T-helper 1 cell treated with Interleukin-12 subunit alpha and Interleukin-12 subunit beta and Interleukin-4 antibody, amounts not matched to agents 30 μg/mL and 1 μg/mL, for 36 hours (primary cell): ENCODE data around the gene KCNQ2.

Experiments
- H3K27ac Mint-ChIP-seq: one replicate; pipeline ENCODE4 v1.8.0; 2021; ENCODE audit warnings: mild to moderate bottlenecking, mixed read lengths
- H3K27me3 Mint-ChIP-seq: one replicate; pipeline ENCODE4 v1.8.0; 2021; ENCODE audit warnings: low read depth, mixed read lengths
- H3K36me3 Mint-ChIP-seq: one replicate; pipeline ENCODE4 v1.8.0; 2021; ENCODE audit warnings: low read depth, mixed read lengths
- H3K4me1 Mint-ChIP-seq: one replicate; pipeline ENCODE4 v1.8.0; 2021; ENCODE audit warnings: low read depth, mixed read lengths
- H3K4me3 Mint-ChIP-seq: one replicate; pipeline ENCODE4 v1.8.0; 2021; ENCODE audit warnings: mild to moderate bottlenecking, moderate library complexity, mixed read lengths
- H3K9me3 Mint-ChIP-seq: one replicate; pipeline ENCODE4 v1.8.0; 2021; ENCODE audit warnings: mixed read lengths

Gene KCNQ2

GRCh38 chr20:63367446-63368055 is 104.9 kb downstream of the KCNQ2 start:
- Mint-ChIP-seq H3K4me3 (no peak overlapping the region), H3K9me3 (no peaks in the 10 kb centered on the region)

GRCh38 chr20:63366390-63367365 is 105.8 kb downstream of the KCNQ2 start:
- Mint-ChIP-seq H3K4me1 (no peaks in the 10 kb centered on the region), H3K27ac (no peak overlapping the region), H3K9me3 (no peaks in the 10 kb centered on the region), H3K4me3 (no peak overlapping the region), H3K27me3 (peaks cover 9% of the 10 kb centered on the region), H3K36me3 (no peaks in the 10 kb centered on the region)

More at GRCh38 chr20:63367446-63368055, 104.9 kb downstream of the KCNQ2 start:
- H3K27me3 Mint-ChIP-seq: peaks cover 5% of the 10 kb centered on the region
- H3K27ac Mint-ChIP-seq: no peak overlapping the region
- H3K4me1 Mint-ChIP-seq: no peaks in the 10 kb centered on the region
- H3K36me3 Mint-ChIP-seq: no peaks in the 10 kb centered on the region

- Mint-ChIP-seq H3K27ac (no peak overlapping the region), H3K36me3 (no peaks in the 10 kb centered on the region), H3K9me3 (no peaks in the 10 kb centered on the region), H3K4me1 (no peaks in the 10 kb centered on the region), H3K4me3 (no peak overlapping the region), H3K27me3 (peaks cover 9% of the 10 kb centered on the region)
Measured at GRCh38 chr20:63365601-63366389, 106.7 kb downstream of the KCNQ2 start.

GRCh38 chr20:63364801-63365585 is 107.5 kb downstream of the KCNQ2 start:
- H3K36me3 Mint-ChIP-seq: no peaks in the 10 kb centered on the region
- no peaks in the 10 kb centered on the region for H3K9me3 Mint-ChIP-seq
- H3K4me1 Mint-ChIP-seq: no peaks in the 10 kb centered on the region
- no peak overlapping the region for H3K4me3 Mint-ChIP-seq
- H3K27me3 Mint-ChIP-seq: peaks cover 9% of the 10 kb centered on the region
- no peak overlapping the region for H3K27ac Mint-ChIP-seq

GRCh38 chr20:63363981-63364561 is 108.4 kb downstream of the KCNQ2 start:
- Mint-ChIP-seq H3K27me3 (peaks cover 9% of the 10 kb centered on the region), H3K4me1 (no peaks in the 10 kb centered on the region), H3K9me3 (no peaks in the 10 kb centered on the region), H3K36me3 (no peaks in the 10 kb centered on the region), H3K4me3 (no peak overlapping the region), H3K27ac (no peak overlapping the region)

- Mint-ChIP-seq H3K36me3 (no peaks in the 10 kb centered on the region), H3K27me3 (peaks cover 9% of the 10 kb centered on the region), H3K27ac (no peak overlapping the region), H3K4me3 (no peak overlapping the region), H3K9me3 (no peaks in the 10 kb centered on the region), H3K4me1 (no peaks in the 10 kb centered on the region)
Measured at GRCh38 chr20:63363013-63363957, 109.2 kb downstream of the KCNQ2 start.

- H3K27ac Mint-ChIP-seq: no peak overlapping the region
- H3K9me3 Mint-ChIP-seq: no peaks in the 10 kb centered on the region
- no peak overlapping the region for H3K4me3 Mint-ChIP-seq
- no peaks in the 10 kb centered on the region for H3K36me3 Mint-ChIP-seq
- peaks cover 9% of the 10 kb centered on the region for H3K27me3 Mint-ChIP-seq
- no peaks in the 10 kb centered on the region for H3K4me1 Mint-ChIP-seq
Measured at GRCh38 chr20:63362436-63363009, 109.9 kb downstream of the KCNQ2 start.

- Mint-ChIP-seq H3K9me3 (no peaks in the 10 kb centered on the region), H3K36me3 (no peaks in the 10 kb centered on the region), H3K4me3 (no peak overlapping the region), H3K27me3 (peaks cover 9% of the 10 kb centered on the region), H3K4me1 (no peaks in the 10 kb centered on the region), H3K27ac (no peak overlapping the region)
Measured at GRCh38 chr20:63361519-63362435, 110.7 kb downstream of the KCNQ2 start.

- Mint-ChIP-seq H3K27ac (no peak within 1 kb of the TSS), H3K9me3 (no peaks in the 10 kb centered on the region), H3K36me3 (no peaks in the 10 kb centered on the region), H3K4me1 (no peaks in the 10 kb centered on the region), H3K27me3 (peaks cover 9% of the 10 kb centered on the region), H3K4me3 (no peak within 1 kb of the TSS)
Measured at GRCh38 chr20:63360850-63361518, 111.5 kb downstream of the KCNQ2 start, which contains the start of gene CHRNA4. CHRNA4 (minus strand) TSS chr20:63361349; CDS start chr20:63361165, 184 bp downstream.

- Mint-ChIP-seq H3K27me3 (peaks cover 9% of the 10 kb centered on the region), H3K9me3 (no peaks in the 10 kb centered on the region), H3K4me3 (no peak overlapping the region), H3K4me1 (no peaks in the 10 kb centered on the region), H3K36me3 (no peaks in the 10 kb centered on the region), H3K27ac (no peak overlapping the region)
Measured at GRCh38 chr20:63359937-63360849, 112.3 kb downstream of the KCNQ2 start.
